Mammary epithelial cell (primary cell): ENCODE results near the gene INTS4.
"Not testable (repeated sequence)": the region's sequence is repeated elsewhere in the genome, so short reads cannot be mapped to it uniquely, and the experiment has no call there.

ENCODE experiments used
- EZH2 ChIP-seq: IDR thresholded peaks from 2 replicates; pipeline ENCODE4 v1.6.1; 2012; ENCODE audit warnings: low read length, inconsistent platforms, borderline replicate concordance
- TF ChIP-seq, protein P1 (sequence below), 2 donors: IDR thresholded peaks in 1 of 2; conservative IDR thresholded peaks in 1 of 2; 2 replicates each; pipeline ENCODE4 v1.5.1; 2011 to 2012; ENCODE audit warnings: inconsistent platforms in 2 of 2, low read length in 2 of 2, mild to moderate bottlenecking in 2 of 2, control low read depth in 1 of 2, low read depth in 1 of 2; ENCODE audit not compliant: insufficient read depth in 1 of 2; ENCODE audit errors: extremely low read depth in 1 of 2

- TF ChIP-seq, protein P1, sequence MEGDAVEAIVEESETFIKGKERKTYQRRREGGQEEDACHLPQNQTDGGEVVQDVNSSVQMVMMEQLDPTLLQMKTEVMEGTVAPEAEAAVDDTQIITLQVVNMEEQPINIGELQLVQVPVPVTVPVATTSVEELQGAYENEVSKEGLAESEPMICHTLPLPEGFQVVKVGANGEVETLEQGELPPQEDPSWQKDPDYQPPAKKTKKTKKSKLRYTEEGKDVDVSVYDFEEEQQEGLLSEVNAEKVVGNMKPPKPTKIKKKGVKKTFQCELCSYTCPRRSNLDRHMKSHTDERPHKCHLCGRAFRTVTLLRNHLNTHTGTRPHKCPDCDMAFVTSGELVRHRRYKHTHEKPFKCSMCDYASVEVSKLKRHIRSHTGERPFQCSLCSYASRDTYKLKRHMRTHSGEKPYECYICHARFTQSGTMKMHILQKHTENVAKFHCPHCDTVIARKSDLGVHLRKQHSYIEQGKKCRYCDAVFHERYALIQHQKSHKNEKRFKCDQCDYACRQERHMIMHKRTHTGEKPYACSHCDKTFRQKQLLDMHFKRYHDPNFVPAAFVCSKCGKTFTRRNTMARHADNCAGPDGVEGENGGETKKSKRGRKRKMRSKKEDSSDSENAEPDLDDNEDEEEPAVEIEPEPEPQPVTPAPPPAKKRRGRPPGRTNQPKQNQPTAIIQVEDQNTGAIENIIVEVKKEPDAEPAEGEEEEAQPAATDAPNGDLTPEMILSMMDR (conservative IDR thresholded peaks at IDR 0.05 in 1 of 2, IDR thresholded peaks at IDR 0.05 in 1 of 2; ENCODE audit: extremely low read depth in 1 of 2, insufficient read depth in 1 of 2, low read depth in 1 of 2, low read length in 2 of 2): not testable (repeated sequence)
- TF ChIP-seq EZH2: not testable (repeated sequence)
Measured at GRCh38 chr11:77861444-77861843, 133.0 kb downstream of the INTS4 start.
